Neural cell (in vitro differentiated cells): ENCODE measurements around the gene MAP1LC3B2.

Source experiments
- CTCF ChIP-seq: fragments of 450-650 bp; IDR thresholded peaks from 2 replicates; pipeline ENCODE4 v1.5.1; 2014; ENCODE audit warnings: antibody characterized with exemption, mild to moderate bottlenecking, moderate library complexity; ENCODE audit not compliant: poor library complexity, severe bottlenecking
- POLR2AphosphoS5 ChIP-seq: IDR thresholded peaks from 2 replicates; pipeline ENCODE4 v1.6.1; 2012
- RAD21 ChIP-seq: fragments of 450-650 bp; conservative IDR thresholded peaks from 2 replicates; pipeline ENCODE4 v1.6.1; 2014; ENCODE audit warnings: antibody characterized with exemption, mild to moderate bottlenecking, moderate library complexity

- TF ChIP-seq CTCF (no peak), POLR2AphosphoS5 (no peak), RAD21 (no peak)
Measured at GRCh38 chr12:116578051-116578450, 18.9 kb downstream of the MAP1LC3B2 start.
